GM12891 (cell line): Measurements from ENCODE around the gene MPP1.

Experiments
- POLR2A ChIP-seq: IDR thresholded peaks from 2 replicates; pipeline ENCODE4 v1.6.1; 2011; ENCODE audit warnings: low read depth, low read length, control low read depth
- SPI1 ChIP-seq: IDR thresholded peaks from 2 replicates; pipeline ENCODE4 v1.6.1; 2011; ENCODE audit warnings: low read depth, low read length, control low read depth
- TAF1 ChIP-seq: IDR thresholded peaks from 2 replicates; pipeline ENCODE4 v1.6.1; 2011; ENCODE audit warnings: low read depth, low read length, control low read depth

GRCh38 chrX:154827194-154828015 lies 22.1 kb upstream of the MPP1 start:
- TF ChIP-seq POLR2A: no peak
- no peak for TF ChIP-seq TAF1
- TF ChIP-seq SPI1: no peak
